IMR-90 (cell line): ENCODE results near the gene ATOH8. TPM values are rescaled to one million over a fixed set of nuclear protein-coding genes. Genes with fewer than 3 reads are reported as not detected.

Experiments used
- ATAC-seq: fragments of 200-7000 bp; cut with Tn5 transposase; 2 replicates; pipeline ENCODE4 v1.9.1; 2020; ENCODE audit warnings: low read depth, mild to moderate bottlenecking, moderate library complexity
- BruUV-seq: library from RNA; stranded (reverse); fragments of 400-500 nt; replicated peaks from 2 replicates; lab custom pipeline; 2021; lab: Mats Ljungman, UMichigan
- CTCF ChIA-PET: fragments of 300-600 bp; formaldehyde crosslinking; extraction: SDS; loops from one replicate; lab custom pipeline; 2021; ENCODE audit warnings: antibody characterized with exemption; lab: Yijun Ruan, JAX
- POLR2A ChIA-PET: fragments of 300-600 bp; sonication (Branson Sonifier 250); formaldehyde crosslinking; loops from one replicate; lab custom pipeline; 2022; ENCODE audit warnings: antibody characterized with exemption; ENCODE audit not compliant: unreplicated experiment; lab: Charles Lee
- DNase-seq: peaks from one replicate; pipeline ENCODE4 v3.0.0; 2013
- H2AFZ ChIP-seq: replicated peaks from 2 replicates; pipeline ENCODE3; 2013; ENCODE audit warnings: low read length, mild to moderate bottlenecking; ENCODE audit not compliant: poor library complexity
- H2AK5ac ChIP-seq: 2 replicates; pipeline ENCODE4 v1.6.1; 2013; ENCODE audit warnings: low read depth, low read length, inconsistent platforms
- H2AK9ac ChIP-seq: replicated peaks from 2 replicates; pipeline ENCODE3; 2013; ENCODE audit warnings: mild to moderate bottlenecking, low read depth, low read length, moderate library complexity; ENCODE audit not compliant: poor library complexity
- H2BK120ac ChIP-seq: 2 replicates; pipeline ENCODE4 v1.6.1; 2013; ENCODE audit warnings: low read depth, low read length, inconsistent platforms
- H2BK15ac ChIP-seq: 3 replicates; pipeline ENCODE4 v1.6.1; 2013; ENCODE audit warnings: low read depth, low read length, inconsistent platforms
- H2BK20ac ChIP-seq: 2 replicates; pipeline ENCODE4 v1.6.1; 2013; ENCODE audit warnings: low read depth, mild to moderate bottlenecking, inconsistent platforms, low read length, moderate library complexity
- H2BK5ac ChIP-seq: 2 replicates; pipeline ENCODE4 v1.6.1; 2013; ENCODE audit warnings: mild to moderate bottlenecking, low read depth, low read length, inconsistent platforms; ENCODE audit not compliant: poor library complexity, severe bottlenecking
- H3K14ac ChIP-seq: replicated peaks from 2 replicates; pipeline ENCODE4 v1.6.1; 2013; ENCODE audit warnings: low read depth, low read length, inconsistent platforms
- H3K18ac ChIP-seq: 2 replicates; pipeline ENCODE4 v1.6.1; 2013; ENCODE audit warnings: low read depth, low read length, control low read depth
- H3K23ac ChIP-seq: 2 replicates; pipeline ENCODE4 v1.6.1; 2013; ENCODE audit warnings: low read depth, low read length, inconsistent platforms
- H3K27ac ChIP-seq: 2 replicates; pipeline ENCODE4 v1.5.1; 2013; ENCODE audit warnings: mild to moderate bottlenecking, control low read depth, low read length; ENCODE audit not compliant: insufficient read depth
- H3K27me3 ChIP-seq: 2 replicates; pipeline ENCODE4 v1.6.1; 2013; ENCODE audit warnings: low read length; ENCODE audit not compliant: control insufficient read depth, insufficient read depth
- H3K36me3 ChIP-seq: 2 replicates; pipeline ENCODE4 v1.6.1; 2013; ENCODE audit warnings: low read length, mixed read lengths; ENCODE audit not compliant: control insufficient read depth, insufficient read depth
- H3K4ac ChIP-seq: 2 replicates; pipeline ENCODE4 v1.6.1; 2013; ENCODE audit warnings: low read depth, low read length, inconsistent platforms
- H3K4me1 ChIP-seq: 2 replicates; pipeline ENCODE4 v1.6.1; 2013; ENCODE audit warnings: low read length, mixed read lengths; ENCODE audit not compliant: control insufficient read depth, insufficient read depth
- H3K4me2 ChIP-seq: 2 replicates; pipeline ENCODE4 v1.6.1; 2013; ENCODE audit warnings: low read depth, mild to moderate bottlenecking, control low read depth, low read length, moderate library complexity
- H3K4me3 ChIP-seq: 2 replicates; pipeline ENCODE4 v1.5.1; 2013; ENCODE audit warnings: low read depth, mild to moderate bottlenecking, control low read depth, low read length, moderate library complexity; ENCODE audit not compliant: insufficient read depth
- H3K56ac ChIP-seq: 2 replicates; pipeline ENCODE4 v1.6.1; 2013; ENCODE audit warnings: low read length, inconsistent platforms; ENCODE audit not compliant: insufficient read depth; ENCODE audit errors: extremely low read depth
- H3K79me1 ChIP-seq, 2 experiments: 2 replicates each; pipeline ENCODE4 v1.6.1; 2013; ENCODE audit warnings: low read length in 2 of 2, inconsistent platforms in 1 of 2, low read depth in 1 of 2
- H3K9ac ChIP-seq: 2 replicates; pipeline ENCODE4 v1.6.1; 2013; ENCODE audit warnings: low read depth, low read length, control low read depth
- H3K9me1 ChIP-seq: 2 replicates; pipeline ENCODE4 v1.6.1; 2013; ENCODE audit warnings: low read length, inconsistent platforms; ENCODE audit not compliant: insufficient read depth
- H3K9me3 ChIP-seq: 2 replicates; pipeline ENCODE4 v1.6.1; 2013; ENCODE audit warnings: low read length; ENCODE audit not compliant: control insufficient read depth, insufficient read depth
- H4K20me1 ChIP-seq: 2 replicates; pipeline ENCODE4 v1.6.1; 2013; ENCODE audit warnings: low read length, inconsistent platforms; ENCODE audit not compliant: insufficient read depth
- H4K5ac ChIP-seq: 2 replicates; pipeline ENCODE4 v1.6.1; 2013; ENCODE audit warnings: mild to moderate bottlenecking, low read depth, low read length, control low read depth
- H4K8ac ChIP-seq, 2 experiments: 2 replicates each; pipeline ENCODE4 v1.6.1; 2013; ENCODE audit warnings: low read depth in 2 of 2, low read length in 2 of 2, control low read depth in 1 of 2, inconsistent platforms in 1 of 2
- H4K91ac ChIP-seq: 2 replicates; pipeline ENCODE4 v1.6.1; 2013; ENCODE audit warnings: low read depth, low read length, inconsistent platforms; ENCODE audit not compliant: insufficient read depth
- CHD1 ChIP-seq: IDR thresholded peaks from 2 replicates; pipeline ENCODE4 v1.6.1; 2012; ENCODE audit warnings: low read depth, low read length, improper control_type of control experiment
- POLR2A ChIP-seq: IDR thresholded peaks from 2 replicates; pipeline ENCODE4 v1.6.1; 2012; ENCODE audit warnings: mild to moderate bottlenecking, low read depth, low read length
- WGBS, 2 experiments: methylation state at CpG; one replicate each; pipeline versions ENCODE4 v1.1.5 to v1.1.7; 2013; ENCODE audit warnings: missing lambda C conversion rate in 2 of 2; ENCODE audit not compliant: insufficient read length in 1 of 2; ENCODE audit errors: extremely low coverage in 2 of 2; 5-methylcytosine and 5-hydroxymethylcytosine counted together
- dilution Hi-C: fragments of 300-500 bp; cut with HindIII; formaldehyde crosslinking; loops from one replicate; pipeline ENCODE4 v1.14.3; 2018; ENCODE audit warnings: low sequenced_read_pairs; ENCODE audit not compliant: unreplicated experiment
- in situ Hi-C: fragments of 300-500 bp; cut with MboI; formaldehyde crosslinking; loops from 3 replicates; pipeline ENCODE4 v1.14.3; 2019; ENCODE audit warnings: low sequenced_read_pairs, inconsistent platforms, mixed read lengths
- intact Hi-C: fragments of 100-400 bp; cut with micrococcal nuclease; formaldehyde crosslinking; loops from 2 replicates; pipeline ENCODE4 v1.10.0; 2022
- polyA plus RNA-seq, 3 experiments: library from polyadenylated mRNA; depleted of rRNA; stranded (reverse); fragments of >200 nt; gene quantifications; 2 replicates each; pipeline ENCODE4 v1.2.3, GENCODE V29; 2012; ENCODE audit warnings: low replicate concordance in 1 of 3
- total RNA-seq: library from RNA; depleted of rRNA; stranded (reverse); fragments of >200 nt; gene quantifications from 2 replicates; pipeline ENCODE4 v1.2.3, GENCODE V29; 2012

ATOH8 gene
- total and polyA plus RNA-seq, 2 of the 4 experiments (the other 2 are of a cell fraction): 7.9 to 9.0 TPM

- peak overlapping the region; percentile 99 for H3K23ac ChIP-seq
- peak overlapping the region; percentile 85 for H2BK5ac ChIP-seq
- WGBS, 2 experiments: 23% methylated on average over 6 of the region's 16 CpGs; no CpG with 5 or more reads in 1 of the 2 experiments
- peak overlapping the region; percentile 81 to 97 for H4K8ac ChIP-seq
- intact Hi-C loops (loop anchor here (1.0 to 2.0 kb wide), 4 partner anchors 18 to 44 kb away; no protein-coding TSS in a partner anchor), in situ Hi-C loops (no loop called here), dilution Hi-C loops (no loop called here)
- H3K18ac ChIP-seq: peak overlapping the region; percentile 64
- H3K4me3 ChIP-seq: no peak overlapping the region
- H3K27ac ChIP-seq: peak overlapping the region; percentile 88
- peak overlapping the region; percentile 28 for H4K5ac ChIP-seq
- H2AFZ ChIP-seq: peak overlapping the region; percentile 78
- peak overlapping the region; percentile 99 for H3K56ac ChIP-seq
- H3K36me3 ChIP-seq: peaks cover 15% of the 10 kb centered on the region
- peak overlapping the region; percentile 97 for H2AK9ac ChIP-seq
- ChIA-PET POLR2A (interaction anchor here (0.9 kb wide), 1 partner anchor 10 kb away, joined by 3 read pairs; no protein-coding TSS in a partner anchor), CTCF (interaction anchor here (0.6 to 2.6 kb wide), 7 partner anchors 11 to 51 kb away, joined by 3 to 20 read pairs (median 3); partner anchors contain the start of gene ATOH8)
- TF ChIP-seq POLR2A (0 out of 2 replicates have a peak, but pooled peaks have one; percentile 27), CHD1 (no peak)
- peaks cover 46% of the 10 kb centered on the region for H3K4me1 ChIP-seq
- no peaks in the 10 kb centered on the region for H3K27me3 ChIP-seq
- H3K79me1 ChIP-seq: peaks cover 28 to 69% of the 10 kb centered on the region in 2 experiments; a peak in 3 of 4 replicates
- H3K9ac ChIP-seq: peak overlapping the region; percentile 66
- H3K9me1 ChIP-seq: peaks cover 29% of the 10 kb centered on the region
- peak overlapping the region; percentile 98 for H4K91ac ChIP-seq
- DNase-seq: no peak
- peak overlapping the region; percentile 99 for H3K14ac ChIP-seq
- no peaks in the 10 kb centered on the region; the same call in 1 of the 2 replicates for H4K20me1 ChIP-seq
- peak overlapping the region; percentile 100 for H3K4ac ChIP-seq
- H3K9me3 ChIP-seq: no peaks in the 10 kb centered on the region
- peak overlapping the region; percentile 98 for H2AK5ac ChIP-seq
- peak overlapping the region; percentile 52 for H3K4me2 ChIP-seq
- H2BK120ac ChIP-seq: peak overlapping the region; percentile 100
- H2BK20ac ChIP-seq: peak overlapping the region; percentile 99
- no TSS peak for BruUV-seq
- peak overlapping the region; percentile 99 for H2BK15ac ChIP-seq
- no peak for ATAC-seq
Observed at GRCh38 chr2:85772841-85773491, 19.2 kb downstream of the ATOH8 start.
